CD4-positive, alpha-beta T cell treated with Interleukin-12 subunit alpha and Interleukin-12 subunit beta, for 1 hour (primary cell): ENCODE data around the gene NLRX1.
"Not testable (repeated sequence)": the region's sequence is repeated elsewhere in the genome, so short reads cannot be mapped to it uniquely, and the experiment has no call there.

ENCODE experiments used
- DNase-seq: peaks from one replicate; pipeline ENCODE4 v3.0.0-alpha.2; 2020

The NLRX1 gene

DNA sequence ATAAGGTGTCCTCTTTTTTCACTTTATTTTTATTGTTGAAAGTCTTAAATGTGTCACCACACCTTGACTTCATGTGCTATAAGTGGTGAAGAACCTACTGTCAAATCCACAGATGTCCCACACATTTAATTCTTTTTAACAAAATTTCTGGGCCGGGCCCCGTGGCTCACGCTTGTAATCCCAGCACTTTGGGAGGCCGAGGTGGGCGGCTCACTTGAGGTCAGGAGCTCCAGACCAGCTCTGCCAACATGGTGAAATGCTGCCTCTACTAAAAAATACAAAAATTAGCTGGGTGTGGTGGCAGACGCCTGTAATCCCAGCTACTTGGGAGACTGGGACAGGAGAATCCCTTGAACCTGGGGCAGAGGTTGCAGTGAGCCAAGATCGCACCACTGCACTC is 40.7 kb downstream of the NLRX1 start:
- no peak for DNase-seq

DNA sequence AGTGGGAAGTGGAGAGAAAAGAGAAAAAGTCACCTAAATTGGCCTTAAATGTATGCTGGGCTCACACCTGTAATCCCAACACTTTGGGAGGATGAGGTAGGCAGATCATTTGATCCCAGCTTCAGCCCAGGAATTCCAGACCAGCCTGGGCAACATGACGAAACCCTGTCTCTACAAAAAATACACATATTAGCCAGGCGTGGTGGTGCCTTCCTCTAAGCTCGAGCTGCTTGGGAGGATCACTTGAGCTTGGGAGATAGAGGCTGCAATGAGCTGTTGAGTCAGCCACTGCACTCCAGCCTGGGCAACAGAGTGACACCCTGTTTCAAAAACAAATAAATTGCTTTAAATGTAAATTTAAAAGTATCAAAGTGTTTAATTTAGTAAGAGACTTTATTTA is 41.5 kb downstream of the NLRX1 start:
- no peak for DNase-seq

DNA sequence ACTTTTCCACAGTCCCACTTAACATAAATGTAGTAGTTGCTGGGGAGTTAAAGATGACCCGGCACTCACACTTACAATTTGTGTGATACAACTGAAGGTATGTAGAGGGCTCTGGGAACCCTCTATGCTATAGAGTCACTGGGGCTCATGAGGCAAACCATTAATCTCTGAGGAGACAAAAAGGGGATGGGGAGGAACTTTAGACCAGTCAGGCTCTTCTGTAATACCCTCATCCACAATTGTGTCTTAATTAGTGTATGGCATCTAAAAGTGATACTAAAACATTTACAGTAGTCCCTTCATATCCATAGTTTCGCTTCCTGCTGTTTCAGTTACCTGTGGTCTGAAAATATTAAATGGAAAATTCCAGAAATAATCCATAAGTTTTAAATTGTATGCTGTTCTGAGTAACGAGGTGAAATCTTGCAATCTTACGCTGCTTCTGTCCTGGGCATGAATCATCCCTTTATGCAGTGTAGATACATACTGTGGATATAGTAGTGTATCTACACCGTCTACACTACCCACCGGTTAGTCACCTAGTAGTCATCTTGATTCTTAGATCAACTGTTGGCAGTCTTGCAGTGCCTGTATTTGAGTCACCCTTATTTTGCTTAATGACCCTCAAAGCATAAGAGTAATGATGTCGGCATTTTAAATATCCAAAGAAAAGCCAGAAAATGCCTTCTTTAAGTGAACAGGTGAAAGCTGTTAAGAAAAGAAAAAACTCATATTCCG is 49.8 kb downstream of the NLRX1 start:
- DNase-seq = no peak

DNA sequence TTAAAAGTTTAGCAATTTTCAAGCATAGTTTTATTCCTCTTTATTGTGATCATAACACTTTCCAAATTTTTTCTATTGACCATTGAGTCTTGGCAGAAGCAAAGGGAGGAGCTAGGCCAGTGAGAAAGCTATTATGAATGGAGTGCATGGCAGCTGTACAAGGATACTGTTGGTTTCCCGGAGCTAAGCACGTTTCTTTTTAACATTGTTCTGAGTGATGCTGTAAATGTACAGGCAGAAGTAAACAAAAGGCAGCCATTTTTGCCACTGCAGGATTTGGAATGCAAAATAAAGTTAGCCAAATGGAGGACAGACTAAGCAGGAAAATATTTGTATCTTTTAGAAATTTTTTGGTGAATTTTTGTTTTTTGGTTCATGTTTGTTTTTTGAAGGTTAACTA is 53.8 kb downstream of the NLRX1 start:
- no peak for DNase-seq

DNA sequence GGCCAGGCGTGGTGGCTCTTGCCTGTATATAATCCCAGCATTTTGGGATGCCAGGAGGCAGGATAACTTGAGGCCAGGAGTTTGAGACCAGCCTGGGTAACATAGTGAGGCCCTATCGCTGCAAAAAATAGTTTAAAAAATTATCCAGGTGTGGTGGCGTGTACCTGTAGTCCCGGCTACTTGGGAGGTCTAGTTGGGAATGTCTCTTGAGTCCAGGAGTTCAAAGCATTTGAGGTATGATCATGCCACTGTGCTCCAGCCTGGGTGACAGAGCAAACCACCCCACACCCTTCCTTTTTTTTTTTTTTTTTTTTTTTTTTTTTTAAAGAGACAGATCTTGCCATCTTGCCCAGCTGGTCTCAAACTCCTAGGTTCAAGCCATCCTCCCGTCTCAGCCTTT is 54.4 kb downstream of the NLRX1 start:
- no peak for DNase-seq

DNA sequence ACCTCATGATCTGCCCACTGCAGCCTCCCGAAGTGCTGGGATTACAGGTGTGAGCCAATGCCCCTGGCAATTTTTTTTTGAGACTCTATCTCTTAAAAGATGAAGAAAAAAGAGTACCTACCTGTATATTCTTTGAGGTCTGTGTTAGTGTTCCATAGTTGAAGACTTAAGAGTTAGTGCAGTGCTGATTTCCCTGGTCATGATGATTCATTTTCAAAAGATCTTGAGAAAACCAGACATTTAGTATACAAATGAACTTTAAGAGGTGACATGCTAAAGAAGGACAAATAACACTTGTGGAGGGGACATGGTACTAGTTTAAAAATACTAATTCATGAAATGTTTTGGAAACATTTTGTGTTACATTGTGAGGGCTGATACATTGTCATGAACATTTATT is 55.3 kb downstream of the NLRX1 start:
- no peak for DNase-seq

DNA sequence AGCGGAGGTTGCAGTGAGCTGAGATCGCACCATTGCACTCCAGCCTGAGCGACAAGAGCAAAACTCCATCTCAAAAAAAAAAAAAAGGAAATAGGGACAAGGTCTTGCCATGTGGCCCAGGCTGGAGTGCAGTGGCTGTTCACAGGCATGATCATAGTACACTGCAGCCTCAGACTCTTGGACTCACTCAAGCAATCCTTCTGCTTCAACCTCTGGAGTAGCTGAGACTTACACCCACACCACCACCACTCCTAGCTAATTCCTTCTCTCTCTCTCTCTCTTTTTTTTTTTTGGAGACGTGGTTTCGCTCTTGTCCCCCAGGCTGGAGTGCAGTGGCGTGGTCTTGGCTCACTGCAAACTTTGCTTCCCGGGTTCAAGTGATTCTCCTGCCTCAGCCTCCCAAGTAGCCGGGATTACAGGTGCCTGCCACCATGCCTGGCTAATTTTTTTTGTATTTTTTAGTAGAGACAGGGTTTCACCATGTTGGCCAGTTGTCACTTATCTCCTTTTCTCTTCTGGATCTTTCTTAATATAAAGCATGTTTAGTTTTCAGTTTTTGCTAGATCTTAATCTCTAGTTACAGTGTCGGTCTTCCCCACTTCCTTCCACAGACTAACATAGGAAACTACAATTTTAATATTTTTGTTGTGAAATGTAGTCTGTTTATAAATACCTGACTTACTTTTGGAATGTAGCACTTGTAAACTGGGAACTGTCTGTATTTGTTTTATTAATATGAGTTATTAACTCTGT is 60.2 kb downstream of the NLRX1 start:
- not testable (repeated sequence) for DNase-seq

DNA sequence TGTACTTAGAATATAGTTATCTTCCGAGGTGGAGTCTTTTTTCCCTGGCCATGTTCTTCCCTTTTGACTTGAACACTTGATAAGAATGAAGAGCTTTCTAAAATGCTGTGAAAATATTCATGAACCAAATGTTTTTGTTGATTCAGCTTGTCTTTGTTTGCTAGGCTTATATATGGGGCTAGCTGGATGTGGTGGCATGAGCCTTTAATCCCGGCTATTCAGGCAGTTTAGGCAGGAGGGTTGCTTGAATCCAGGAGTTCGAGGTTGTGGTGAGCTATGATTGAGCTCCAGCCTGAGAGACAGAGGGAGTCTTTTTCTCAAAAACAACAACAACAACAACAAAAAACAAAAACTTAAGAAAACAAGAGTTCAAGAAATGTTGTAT is 60.8 kb downstream of the NLRX1 start:
- no peak for DNase-seq

DNA sequence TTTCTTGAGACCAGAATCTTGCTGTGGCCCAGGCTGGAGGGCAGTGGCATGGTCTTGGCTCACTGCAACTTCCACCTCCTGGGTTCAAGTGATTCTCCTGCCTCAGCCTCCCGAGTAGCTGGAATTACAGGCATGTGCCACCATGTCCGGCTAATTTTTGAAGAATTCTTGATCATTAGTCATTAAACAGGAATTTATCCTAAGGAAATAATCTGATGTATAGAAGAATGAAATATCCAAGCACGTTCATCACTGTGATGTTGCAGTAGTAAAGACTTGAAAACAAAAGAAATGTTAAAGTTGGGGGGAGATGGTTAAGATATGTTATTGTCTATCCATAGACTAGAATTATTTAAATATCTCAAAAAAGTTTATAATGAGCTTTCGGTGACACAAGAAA is 61.2 kb downstream of the NLRX1 start:
- no peak for DNase-seq
